ENCODE results near the gene GPX8.

DNA sequence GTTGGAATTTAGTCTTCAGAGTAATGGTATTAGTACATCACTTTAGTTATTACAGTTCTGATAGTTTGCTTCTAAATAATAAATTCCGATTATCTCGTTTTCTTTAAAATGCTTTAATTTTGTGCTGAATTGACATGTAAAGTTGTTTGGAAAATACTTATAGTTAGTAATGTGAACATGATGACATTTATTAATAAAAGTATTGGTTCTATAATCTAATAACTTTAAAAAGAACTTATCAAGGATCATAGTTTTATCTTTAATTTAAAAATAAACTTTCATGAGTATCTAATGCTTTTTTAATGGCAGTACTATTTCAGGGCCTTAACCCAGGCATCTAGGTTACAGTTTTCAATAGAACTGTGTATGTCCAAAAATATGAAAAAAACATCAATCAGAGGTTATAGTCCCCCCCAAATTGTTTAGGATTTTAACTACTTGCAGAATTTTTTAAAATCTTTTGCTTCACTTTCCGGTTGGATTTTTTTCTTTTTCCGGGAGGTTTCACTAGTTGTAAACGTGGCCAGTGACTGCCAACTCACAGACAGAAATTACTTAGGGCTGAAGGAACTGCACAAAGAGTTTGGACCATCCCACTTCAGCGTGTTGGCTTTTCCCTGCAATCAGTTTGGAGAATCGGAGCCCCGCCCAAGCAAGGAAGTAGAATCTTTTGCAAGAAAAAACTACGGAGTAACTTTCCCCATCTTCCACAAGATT lies 680 bp downstream of the GPX8 start:
- TF ChIP-seq, protein P1, sequence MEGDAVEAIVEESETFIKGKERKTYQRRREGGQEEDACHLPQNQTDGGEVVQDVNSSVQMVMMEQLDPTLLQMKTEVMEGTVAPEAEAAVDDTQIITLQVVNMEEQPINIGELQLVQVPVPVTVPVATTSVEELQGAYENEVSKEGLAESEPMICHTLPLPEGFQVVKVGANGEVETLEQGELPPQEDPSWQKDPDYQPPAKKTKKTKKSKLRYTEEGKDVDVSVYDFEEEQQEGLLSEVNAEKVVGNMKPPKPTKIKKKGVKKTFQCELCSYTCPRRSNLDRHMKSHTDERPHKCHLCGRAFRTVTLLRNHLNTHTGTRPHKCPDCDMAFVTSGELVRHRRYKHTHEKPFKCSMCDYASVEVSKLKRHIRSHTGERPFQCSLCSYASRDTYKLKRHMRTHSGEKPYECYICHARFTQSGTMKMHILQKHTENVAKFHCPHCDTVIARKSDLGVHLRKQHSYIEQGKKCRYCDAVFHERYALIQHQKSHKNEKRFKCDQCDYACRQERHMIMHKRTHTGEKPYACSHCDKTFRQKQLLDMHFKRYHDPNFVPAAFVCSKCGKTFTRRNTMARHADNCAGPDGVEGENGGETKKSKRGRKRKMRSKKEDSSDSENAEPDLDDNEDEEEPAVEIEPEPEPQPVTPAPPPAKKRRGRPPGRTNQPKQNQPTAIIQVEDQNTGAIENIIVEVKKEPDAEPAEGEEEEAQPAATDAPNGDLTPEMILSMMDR (IDR thresholded peaks at IDR 0.05 in 8 of 11, conservative IDR thresholded peaks at IDR 0.05 in 3 of 11), result no peak
- TF ChIP-seq POLR2A (IDR thresholded peaks at IDR 0.05), result no peak
- TF ChIP-seq POLR2AphosphoS5 (IDR thresholded peaks at IDR 0.05), result no peak
